Subcutaneous adipose tissue (tissue), 4 donors: Measurements from ENCODE around the gene TBX15. TPM values are rescaled to one million over a fixed set of nuclear protein-coding genes. Genes with fewer than 3 reads are reported as not detected.

ENCODE experiments used
- total RNA-seq, 4 donors: library from RNA; depleted of rRNA; stranded (reverse); fragments of >200 nt; gene quantifications; one replicate each; pipeline ENCODE4 v1.1.0, GENCODE V29; 2016
- TF ChIP-seq, protein P1 (sequence below): fragments of 450-650 bp; IDR thresholded peaks from one replicate; pipeline ENCODE4 v1.5.1; 2016; ENCODE audit warnings: low read depth, mild to moderate bottlenecking, control low read depth, antibody characterized with exemption, moderate library complexity

TBX15 gene
- total RNA-seq, 4 donors from 2014 or later, result 68.9 to 102 (median 77.0) TPM

DNA sequence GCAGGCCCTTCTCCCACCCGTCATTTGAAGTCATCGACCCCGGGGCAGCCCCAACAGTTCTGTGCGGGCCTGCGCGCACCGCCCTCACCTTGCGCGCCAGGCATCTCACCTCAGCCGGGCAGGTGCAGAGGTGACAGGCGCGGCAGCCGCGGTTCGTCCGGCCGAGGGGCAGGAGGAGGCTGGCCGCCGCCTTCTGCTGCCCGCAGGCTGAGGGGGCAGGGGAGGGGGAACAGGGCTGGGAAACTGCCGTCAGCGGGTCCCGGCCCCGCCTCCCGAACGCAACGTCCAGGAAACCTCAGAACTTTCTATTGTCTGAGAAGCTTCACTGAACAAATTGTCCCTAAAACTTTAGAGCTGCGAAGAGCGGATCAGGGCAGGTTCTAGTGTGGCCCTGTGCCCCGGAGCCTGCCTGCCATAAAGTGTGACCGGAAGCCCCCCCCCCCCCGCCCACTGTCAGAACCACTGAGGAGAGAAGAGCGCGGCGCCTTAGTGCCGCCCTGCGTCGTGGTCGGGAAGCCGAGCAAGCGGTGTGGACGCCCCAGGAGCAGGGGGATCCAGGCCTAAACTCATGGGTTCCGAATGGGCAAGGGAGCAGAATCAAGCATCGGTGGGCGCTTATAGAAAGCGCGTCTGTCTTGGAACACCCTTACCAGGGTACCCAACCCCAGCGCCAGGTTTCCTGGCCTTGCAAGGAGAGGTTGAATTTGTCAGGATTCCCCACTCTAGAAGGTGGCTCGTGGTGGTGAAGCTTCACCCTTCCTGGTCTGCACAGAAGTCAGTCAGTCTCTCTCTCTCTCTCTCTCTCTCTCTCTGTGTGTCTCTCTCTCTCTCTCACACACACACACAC, 13.3 kb upstream of the TBX15 start:
- TF ChIP-seq, protein P1, sequence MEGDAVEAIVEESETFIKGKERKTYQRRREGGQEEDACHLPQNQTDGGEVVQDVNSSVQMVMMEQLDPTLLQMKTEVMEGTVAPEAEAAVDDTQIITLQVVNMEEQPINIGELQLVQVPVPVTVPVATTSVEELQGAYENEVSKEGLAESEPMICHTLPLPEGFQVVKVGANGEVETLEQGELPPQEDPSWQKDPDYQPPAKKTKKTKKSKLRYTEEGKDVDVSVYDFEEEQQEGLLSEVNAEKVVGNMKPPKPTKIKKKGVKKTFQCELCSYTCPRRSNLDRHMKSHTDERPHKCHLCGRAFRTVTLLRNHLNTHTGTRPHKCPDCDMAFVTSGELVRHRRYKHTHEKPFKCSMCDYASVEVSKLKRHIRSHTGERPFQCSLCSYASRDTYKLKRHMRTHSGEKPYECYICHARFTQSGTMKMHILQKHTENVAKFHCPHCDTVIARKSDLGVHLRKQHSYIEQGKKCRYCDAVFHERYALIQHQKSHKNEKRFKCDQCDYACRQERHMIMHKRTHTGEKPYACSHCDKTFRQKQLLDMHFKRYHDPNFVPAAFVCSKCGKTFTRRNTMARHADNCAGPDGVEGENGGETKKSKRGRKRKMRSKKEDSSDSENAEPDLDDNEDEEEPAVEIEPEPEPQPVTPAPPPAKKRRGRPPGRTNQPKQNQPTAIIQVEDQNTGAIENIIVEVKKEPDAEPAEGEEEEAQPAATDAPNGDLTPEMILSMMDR, result no peak

DNA sequence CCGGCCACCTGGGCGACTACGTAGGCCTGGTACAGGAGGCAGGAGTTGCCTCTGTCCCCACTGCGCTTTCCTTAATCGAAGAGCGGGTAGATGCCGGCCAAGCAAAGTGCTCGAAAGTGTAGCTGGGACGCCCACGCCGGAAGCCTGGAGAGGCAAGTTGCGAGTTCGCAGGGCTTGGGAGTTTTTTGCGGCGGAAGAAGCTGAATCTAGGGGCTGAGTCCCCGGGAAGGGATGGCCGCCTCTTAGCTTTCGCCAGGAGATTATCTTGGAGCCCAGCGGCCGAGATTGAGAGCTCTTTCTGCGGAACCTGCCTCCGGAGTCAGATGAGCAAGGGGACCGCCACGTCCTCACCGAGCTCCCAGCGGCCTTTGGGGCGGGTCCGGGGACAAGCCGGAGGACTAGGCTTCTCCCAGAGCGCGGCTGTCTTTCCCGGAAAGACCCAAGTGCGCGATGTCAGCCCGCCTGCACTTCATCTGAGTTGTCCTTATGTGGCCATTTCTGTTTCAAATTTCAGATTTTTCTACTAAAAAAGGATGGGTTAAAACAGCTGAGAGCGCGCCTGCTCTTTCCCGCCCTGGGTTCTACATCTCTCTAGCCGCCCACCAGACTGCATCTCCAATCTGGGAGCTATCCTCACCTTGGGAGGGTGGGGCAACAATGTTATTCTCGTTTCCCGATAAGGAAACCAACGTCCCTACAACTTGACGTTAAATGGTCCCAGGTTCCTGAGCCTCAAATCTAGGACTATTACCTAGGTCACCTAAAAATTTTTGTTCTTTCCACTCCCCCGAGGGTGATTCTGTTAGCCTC, 12.4 kb upstream of the TBX15 start:
- TF ChIP-seq, protein P1, result no peak

DNA sequence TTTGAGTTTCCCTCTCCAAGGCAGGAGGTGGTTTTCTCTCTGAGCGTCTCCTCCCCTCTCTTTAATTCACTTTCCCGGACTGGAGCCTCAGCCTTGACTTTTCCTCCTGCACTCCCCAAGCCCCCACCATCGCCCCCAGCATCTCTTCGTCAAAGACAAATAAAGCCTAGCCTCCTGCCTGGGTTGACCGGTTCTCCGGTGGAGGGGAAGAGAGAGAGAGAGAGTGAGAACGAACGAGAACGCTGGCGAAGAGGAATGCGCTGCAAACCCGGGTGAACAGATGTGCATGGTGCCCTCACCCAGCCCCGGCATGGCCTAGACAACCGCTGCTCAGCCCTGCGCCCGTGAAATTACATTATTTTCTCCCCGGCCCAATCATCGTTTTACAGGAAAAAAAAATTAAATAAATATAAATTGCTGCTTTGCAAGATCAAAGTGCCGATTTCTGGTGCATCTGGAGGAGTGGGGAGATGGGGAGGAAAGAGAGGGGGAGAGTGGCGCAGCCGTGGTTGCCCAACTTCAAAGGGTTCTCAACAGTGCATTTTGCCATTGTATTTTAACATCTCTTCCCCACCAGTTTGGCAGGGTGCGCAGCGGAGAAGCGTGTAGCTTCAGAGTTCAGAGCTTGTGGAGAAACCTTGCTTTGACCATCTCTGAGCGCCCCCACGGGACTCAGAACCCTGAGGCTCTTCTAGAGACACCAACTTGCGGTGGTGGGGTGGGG, 11.4 kb upstream of the TBX15 start:
- TF ChIP-seq, protein P1, result no peak

DNA sequence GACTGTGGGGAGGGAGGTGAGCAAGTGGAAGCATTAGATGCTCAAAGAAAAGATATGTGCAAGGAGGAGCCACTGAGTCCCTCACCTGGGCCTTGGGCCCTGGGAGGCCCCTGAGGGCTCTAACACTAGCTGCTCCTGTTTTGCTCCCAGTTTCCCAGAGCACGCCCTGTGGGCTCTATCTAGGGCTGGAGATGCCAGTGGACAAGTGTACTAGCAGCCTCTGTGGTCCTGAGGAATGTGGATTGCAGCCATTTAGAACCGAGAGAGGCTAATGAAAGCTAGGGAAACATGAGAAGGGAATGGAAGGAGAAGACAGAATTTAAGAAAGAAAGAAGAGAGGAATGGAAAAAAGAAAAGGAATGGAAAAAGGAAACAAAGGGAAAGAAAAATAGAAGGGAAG, 10.0 kb upstream of the TBX15 start:
- TF ChIP-seq, protein P1, result no peak

DNA sequence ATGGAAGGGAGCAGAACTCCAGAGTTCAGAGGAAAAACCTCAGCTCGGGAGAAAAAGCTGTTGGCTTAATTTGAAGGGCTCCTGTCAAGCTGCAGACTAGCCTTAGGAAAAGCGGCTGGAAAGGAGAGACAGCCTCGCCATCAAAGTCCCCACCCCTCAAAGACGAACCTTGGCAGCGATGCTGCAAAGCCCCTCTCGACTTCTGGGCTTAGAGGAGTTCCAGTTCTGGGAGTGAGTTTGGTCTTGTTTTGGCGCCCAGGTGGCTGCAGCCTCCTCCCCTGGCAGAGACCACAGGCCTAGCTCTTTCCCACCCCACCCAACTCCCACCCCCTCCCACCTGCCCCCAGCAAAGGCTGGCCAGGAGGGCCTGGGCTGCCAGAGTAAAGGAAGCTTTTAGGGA, 9.1 kb upstream of the TBX15 start:
- TF ChIP-seq, protein P1, result no peak

DNA sequence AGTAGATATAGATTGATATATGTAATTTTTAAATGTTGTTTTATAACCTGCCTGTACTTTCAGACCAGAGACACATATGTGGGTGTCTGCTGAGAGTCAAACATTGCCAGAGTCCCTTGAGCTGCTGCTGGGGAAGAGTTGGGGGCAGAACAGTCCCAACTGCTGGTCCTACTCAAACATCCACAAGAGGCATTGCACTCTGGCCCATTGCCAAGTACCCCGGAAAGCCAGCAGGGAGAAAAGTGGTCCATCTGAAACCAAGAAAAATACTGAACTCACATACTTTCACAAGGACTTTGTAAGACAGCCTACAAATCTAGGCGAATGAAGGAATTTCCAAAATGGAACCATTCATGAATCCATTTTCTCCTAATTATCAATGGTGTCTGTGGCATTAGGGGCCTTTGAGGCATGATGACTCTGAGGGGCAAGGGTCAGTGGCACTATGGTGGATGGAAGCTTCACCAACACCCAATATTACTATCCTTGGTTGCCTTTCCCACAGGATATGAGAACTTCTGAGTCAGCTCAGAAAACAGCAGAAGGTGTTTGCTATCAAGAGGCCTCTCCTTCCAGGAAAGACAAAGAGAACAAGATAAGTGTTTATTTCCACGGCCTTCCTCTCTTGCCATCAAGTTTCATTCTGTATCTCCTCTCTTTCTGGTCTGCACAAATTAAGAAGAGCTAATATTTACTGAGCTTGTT, 7.3 kb upstream of the TBX15 start:
- TF ChIP-seq, protein P1, result no peak
